ENCODE measurements around the gene EIF2AK3. TPM values are rescaled to one million over a fixed set of nuclear protein-coding genes. Genes with fewer than 3 reads are reported as not detected.

Gene EIF2AK3
- total RNA-seq, 1 experiment from 2014 or later: 19.3 TPM

DNA sequence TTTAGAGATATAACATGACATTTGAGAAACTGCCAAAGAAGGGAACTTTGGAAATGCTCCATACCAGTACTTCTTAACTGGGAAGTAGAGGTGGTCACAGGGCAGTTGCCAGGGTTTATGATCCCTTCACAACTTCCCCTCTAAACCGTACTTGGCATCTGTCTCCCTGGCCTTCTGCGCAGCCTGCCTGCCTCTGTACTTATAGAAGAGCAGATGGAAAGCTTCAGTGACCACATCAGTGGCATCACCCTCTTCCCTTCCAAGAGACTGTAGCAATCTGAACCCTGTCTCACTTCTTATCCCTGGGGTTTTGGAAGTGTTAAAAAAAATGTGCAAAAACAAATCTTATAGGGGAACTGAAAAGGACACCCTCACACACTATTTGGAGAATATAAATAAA, 64.1 kb downstream of the EIF2AK3 start:
- Histone ChIP-seq H4K5ac (ENCODE audit: insufficient read length, low read depth, low read length) (no peak overlapping the region), H3K4me1 (ENCODE audit: insufficient read depth, low read length) (no peaks in the 10 kb centered on the region), H2AFZ (ENCODE audit: low read length) (no peak overlapping the region), H3K79me1 (ENCODE audit: insufficient read depth, low read depth, low read length, poor library complexity, severe bottlenecking) (no peaks in the 10 kb centered on the region), H3T11ph (ENCODE audit: low read length) (no peak overlapping the region), H3K4ac (ENCODE audit: low read depth, low read length) (no peak overlapping the region), H3K18ac (ENCODE audit: insufficient read length, low read depth, low read length) (no peak overlapping the region), H3K27me3 (ENCODE audit: insufficient read depth, low read length) (no peaks in the 10 kb centered on the region), H3K4me2 (ENCODE audit: insufficient read depth, insufficient read length, low read length) (no peak overlapping the region), H2BK15ac (ENCODE audit: low read depth, low read length) (no peak overlapping the region), H2AK5ac (ENCODE audit: insufficient read length, low read length) (no peak overlapping the region), H3K9ac (ENCODE audit: extremely low read depth, insufficient read length, low read length) (no peak overlapping the region), H3K56ac (ENCODE audit: insufficient read length, low read depth, low read length) (no peak overlapping the region), H4K8ac (replicated peaks; ENCODE audit: insufficient read length, low read depth, low read length) (no peak overlapping the region), H3K27ac (ENCODE audit: insufficient read length, low read depth, low read length) (no peak overlapping the region), H2BK12ac (ENCODE audit: insufficient read length, low read depth, low read length) (no peak overlapping the region), H3K9me3 (ENCODE audit: control insufficient read depth, low read depth, low read length) (no peaks in the 10 kb centered on the region), H3K23ac (ENCODE audit: insufficient read length, low read depth, low read length) (no peak overlapping the region), H4K91ac (ENCODE audit: insufficient read length, low read depth, low read length) (no peak overlapping the region), H3K23me2 (ENCODE audit: insufficient read length, low read depth, low read length, poor library complexity, severe bottlenecking) (no peaks in the 10 kb centered on the region), H2BK120ac (ENCODE audit: low read depth, low read length, poor library complexity, severe bottlenecking) (no peak overlapping the region), H4K20me1 (ENCODE audit: control insufficient read depth, insufficient read depth, insufficient read length) (no peaks in the 10 kb centered on the region), H3K14ac (ENCODE audit: insufficient read depth, low read length) (no peak overlapping the region), H2BK5ac (ENCODE audit: insufficient read length, low read length) (no peak overlapping the region), H2BK20ac (ENCODE audit: low read depth, low read length, poor library complexity, severe bottlenecking) (no peak overlapping the region), H3K79me2 (ENCODE audit: insufficient read depth, low read length) (no peaks in the 10 kb centered on the region)
- peaks cover 3 to 24% (median 13%) of the 10 kb centered on the region in 3 experiments; a peak in 6 of 7 replicates for H3K36me3 Mint-ChIP-seq (ENCODE audit: insufficient read depth in 1 of 3, low read depth in 3 of 3)
- H3K9me3 Mint-ChIP-seq: no peaks in the 10 kb centered on the region
- no peak for DNase-seq
- no peak overlapping the region for H3K4me3 Mint-ChIP-seq
- peak overlapping the region; percentile 83 to 96 (median 89); a peak in 5 of 7 replicates for H3K27ac Mint-ChIP-seq
- H3K4me1 Mint-ChIP-seq: peaks cover 19 to 33% of the 10 kb centered on the region in 2 experiments
- H3K27me3 Mint-ChIP-seq (ENCODE audit: low read depth): no peaks in the 10 kb centered on the region
- TF ChIP-seq, protein P1, sequence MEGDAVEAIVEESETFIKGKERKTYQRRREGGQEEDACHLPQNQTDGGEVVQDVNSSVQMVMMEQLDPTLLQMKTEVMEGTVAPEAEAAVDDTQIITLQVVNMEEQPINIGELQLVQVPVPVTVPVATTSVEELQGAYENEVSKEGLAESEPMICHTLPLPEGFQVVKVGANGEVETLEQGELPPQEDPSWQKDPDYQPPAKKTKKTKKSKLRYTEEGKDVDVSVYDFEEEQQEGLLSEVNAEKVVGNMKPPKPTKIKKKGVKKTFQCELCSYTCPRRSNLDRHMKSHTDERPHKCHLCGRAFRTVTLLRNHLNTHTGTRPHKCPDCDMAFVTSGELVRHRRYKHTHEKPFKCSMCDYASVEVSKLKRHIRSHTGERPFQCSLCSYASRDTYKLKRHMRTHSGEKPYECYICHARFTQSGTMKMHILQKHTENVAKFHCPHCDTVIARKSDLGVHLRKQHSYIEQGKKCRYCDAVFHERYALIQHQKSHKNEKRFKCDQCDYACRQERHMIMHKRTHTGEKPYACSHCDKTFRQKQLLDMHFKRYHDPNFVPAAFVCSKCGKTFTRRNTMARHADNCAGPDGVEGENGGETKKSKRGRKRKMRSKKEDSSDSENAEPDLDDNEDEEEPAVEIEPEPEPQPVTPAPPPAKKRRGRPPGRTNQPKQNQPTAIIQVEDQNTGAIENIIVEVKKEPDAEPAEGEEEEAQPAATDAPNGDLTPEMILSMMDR (conservative IDR thresholded peaks at IDR 0.05): no peak
- WGBS (ENCODE audit: extremely low coverage, insufficient read length, low lambda C conversion rate): no CpG with 5 or more reads among the region's 2 CpGs
